ENCODE measurements around the gene EXPH5. TPM values are rescaled to one million over a fixed set of nuclear protein-coding genes. Genes with fewer than 3 reads are reported as not detected.
"Not testable (repeated sequence)": the region's sequence is repeated elsewhere in the genome, so short reads cannot be mapped to it uniquely, and the experiment has no call there.

The EXPH5 gene
- total RNA-seq, 1 donor from 2014 or later = 7.6 TPM

DNA sequence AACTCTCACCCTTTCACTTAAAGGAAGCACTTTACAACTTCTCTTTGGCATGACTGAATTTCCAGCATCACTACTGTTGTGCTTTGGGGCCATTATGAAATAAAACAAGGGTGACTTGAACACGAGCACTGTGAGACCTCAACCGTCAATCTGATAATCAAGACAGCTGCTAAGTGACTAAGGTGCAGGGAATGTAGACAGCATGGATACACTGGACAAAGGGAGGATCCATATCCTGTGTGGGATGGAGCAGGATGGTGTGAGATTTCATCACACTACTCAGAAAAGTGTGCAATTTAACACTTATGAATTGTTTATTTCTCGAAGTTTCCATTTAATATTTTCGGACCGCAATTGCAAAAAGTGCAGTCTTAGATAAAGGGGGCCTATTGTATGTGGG is 16.1 kb upstream of the EXPH5 start:
- TF ChIP-seq, protein P1, sequence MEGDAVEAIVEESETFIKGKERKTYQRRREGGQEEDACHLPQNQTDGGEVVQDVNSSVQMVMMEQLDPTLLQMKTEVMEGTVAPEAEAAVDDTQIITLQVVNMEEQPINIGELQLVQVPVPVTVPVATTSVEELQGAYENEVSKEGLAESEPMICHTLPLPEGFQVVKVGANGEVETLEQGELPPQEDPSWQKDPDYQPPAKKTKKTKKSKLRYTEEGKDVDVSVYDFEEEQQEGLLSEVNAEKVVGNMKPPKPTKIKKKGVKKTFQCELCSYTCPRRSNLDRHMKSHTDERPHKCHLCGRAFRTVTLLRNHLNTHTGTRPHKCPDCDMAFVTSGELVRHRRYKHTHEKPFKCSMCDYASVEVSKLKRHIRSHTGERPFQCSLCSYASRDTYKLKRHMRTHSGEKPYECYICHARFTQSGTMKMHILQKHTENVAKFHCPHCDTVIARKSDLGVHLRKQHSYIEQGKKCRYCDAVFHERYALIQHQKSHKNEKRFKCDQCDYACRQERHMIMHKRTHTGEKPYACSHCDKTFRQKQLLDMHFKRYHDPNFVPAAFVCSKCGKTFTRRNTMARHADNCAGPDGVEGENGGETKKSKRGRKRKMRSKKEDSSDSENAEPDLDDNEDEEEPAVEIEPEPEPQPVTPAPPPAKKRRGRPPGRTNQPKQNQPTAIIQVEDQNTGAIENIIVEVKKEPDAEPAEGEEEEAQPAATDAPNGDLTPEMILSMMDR (IDR thresholded peaks at IDR 0.05; ENCODE audit: insufficient read depth, low read length, severe bottlenecking) = no peak
- Histone ChIP-seq H3K4me3 (ENCODE audit: low read depth, low read length) (no peak overlapping the region), H3K27me3 (ENCODE audit: control insufficient read depth, insufficient read depth, low read length) (no peaks in the 10 kb centered on the region), H3K36me3 (ENCODE audit: control insufficient read depth, insufficient read depth, low read length) (no peaks in the 10 kb centered on the region)
- DNase-seq (ENCODE audit: low read depth) (peak; percentile 72), FAIRE-seq (no peak)

DNA sequence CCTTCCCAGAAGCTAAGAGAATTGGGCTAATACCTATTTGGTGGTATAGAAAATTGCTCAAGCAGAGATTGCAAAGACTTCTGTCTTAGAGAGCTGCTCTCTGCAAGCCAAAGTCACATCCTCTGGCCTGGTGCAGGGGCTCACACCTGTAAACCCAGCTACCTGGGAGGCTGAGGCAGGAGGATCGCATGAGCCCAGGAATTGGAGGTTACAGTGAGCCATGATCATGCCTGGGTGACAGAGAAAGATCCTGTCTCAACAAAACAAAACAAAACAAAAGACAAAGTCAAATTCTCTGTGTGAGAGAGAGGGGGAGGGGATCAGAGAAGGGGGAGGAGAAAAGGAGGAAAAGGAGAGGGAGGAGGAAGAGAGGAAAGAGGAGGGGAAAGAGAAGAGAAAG is 15.0 kb upstream of the EXPH5 start:
- no peaks in the 10 kb centered on the region for H3K27me3 ChIP-seq (ENCODE audit: control insufficient read depth, insufficient read depth, low read length)
- DNase-seq (ENCODE audit: low read depth) (no peak), FAIRE-seq (no peak)
- H3K4me3 ChIP-seq (ENCODE audit: low read depth, low read length) = no peak overlapping the region
- H3K36me3 ChIP-seq (ENCODE audit: control insufficient read depth, insufficient read depth, low read length) = no peaks in the 10 kb centered on the region
- TF ChIP-seq, protein P1 (IDR thresholded peaks at IDR 0.05; ENCODE audit: insufficient read depth, low read length, severe bottlenecking) = no peak

DNA sequence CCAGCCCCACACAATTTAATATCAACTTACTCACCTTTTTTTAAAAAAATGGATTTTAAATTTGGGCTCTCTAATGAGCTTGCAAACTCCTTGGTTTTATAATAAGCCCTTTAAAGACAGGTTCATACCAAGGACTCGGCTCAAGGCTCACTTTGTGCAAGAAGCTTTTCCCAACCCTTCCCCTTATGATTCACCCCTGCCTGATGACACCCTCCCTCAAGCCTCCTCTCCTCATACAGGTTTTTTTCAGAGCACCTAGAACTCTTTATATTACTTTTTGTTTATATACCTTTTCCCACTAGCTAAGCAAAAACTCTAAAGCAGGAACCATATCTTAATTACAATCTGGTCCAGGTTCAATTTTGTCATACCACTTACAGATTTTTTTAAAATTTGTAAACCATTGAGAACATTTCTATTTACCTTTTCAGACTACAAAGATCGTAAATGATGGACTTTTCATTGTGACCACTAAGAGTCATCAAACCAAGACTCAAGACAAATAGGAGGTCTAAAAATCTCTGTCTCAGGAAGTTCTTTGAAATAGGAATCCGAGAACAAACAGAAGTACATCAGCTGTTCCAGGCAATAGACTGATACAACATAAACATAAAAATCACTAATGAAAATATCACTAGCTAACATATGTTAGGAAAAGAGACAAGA is 13.1 kb upstream of the EXPH5 start:
- no peaks in the 10 kb centered on the region for H3K27me3 ChIP-seq (ENCODE audit: control insufficient read depth, insufficient read depth, low read length)
- peak; percentile 85 for DNase-seq (ENCODE audit: low read depth)
- FAIRE-seq = no peak
- no peaks in the 10 kb centered on the region for H3K36me3 ChIP-seq (ENCODE audit: control insufficient read depth, insufficient read depth, low read length)
- TF ChIP-seq, protein P1 (IDR thresholded peaks at IDR 0.05; ENCODE audit: insufficient read depth, low read length, severe bottlenecking) = no peak
- H3K4me3 ChIP-seq (ENCODE audit: low read depth, low read length) = no peak overlapping the region

DNA sequence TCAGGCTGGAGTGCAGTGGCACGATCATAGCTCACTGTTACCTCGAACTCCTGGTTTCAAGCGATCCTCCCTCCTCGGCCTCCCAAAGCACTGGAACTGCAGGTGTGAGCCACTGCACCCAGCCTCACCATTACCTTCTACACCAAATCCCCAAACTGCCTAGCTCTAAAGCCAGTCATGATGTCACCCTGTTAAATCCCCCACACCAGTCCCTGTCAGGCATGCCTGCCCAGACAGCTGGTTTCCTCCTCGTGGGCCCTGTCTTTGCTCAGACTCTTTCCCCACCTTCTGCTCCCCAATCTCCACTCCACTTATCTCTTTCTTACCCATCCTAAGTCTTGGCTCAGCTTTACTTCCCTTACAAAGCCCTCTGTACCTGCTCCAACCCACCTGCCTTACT is 12.5 kb upstream of the EXPH5 start:
- Histone ChIP-seq H3K4me3 (ENCODE audit: low read depth, low read length) (no peak overlapping the region), H3K36me3 (ENCODE audit: control insufficient read depth, insufficient read depth, low read length) (no peaks in the 10 kb centered on the region), H3K27me3 (ENCODE audit: control insufficient read depth, insufficient read depth, low read length) (no peaks in the 10 kb centered on the region)
- DNase-seq (ENCODE audit: low read depth) (no peak), FAIRE-seq (peak; percentile 50)
- TF ChIP-seq, protein P1 (IDR thresholded peaks at IDR 0.05; ENCODE audit: insufficient read depth, low read length, severe bottlenecking) = no peak

DNA sequence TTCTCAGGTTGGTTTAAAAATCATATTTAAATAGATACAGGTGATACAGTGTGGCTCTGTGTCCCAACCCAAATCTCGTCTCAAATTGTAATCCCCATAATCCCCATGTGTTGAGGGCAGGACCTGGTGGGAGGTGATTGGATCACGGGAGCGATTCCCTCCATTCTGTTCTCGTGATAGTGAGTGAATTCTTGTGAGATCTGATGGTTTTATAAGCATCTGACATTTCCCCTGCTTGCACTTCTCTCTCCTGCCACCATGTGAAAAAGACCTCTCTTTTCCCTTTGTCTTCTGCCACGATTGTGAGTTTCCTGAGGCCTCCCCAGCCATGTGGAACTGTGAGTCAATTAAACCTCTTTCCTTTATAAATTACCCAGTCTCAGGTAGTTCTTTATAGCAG is 9.2 kb upstream of the EXPH5 start:
- not testable (repeated sequence) for H3K4me3 ChIP-seq (ENCODE audit: low read depth, low read length); H3K27me3 ChIP-seq (ENCODE audit: control insufficient read depth, insufficient read depth, low read length); FAIRE-seq; H3K36me3 ChIP-seq (ENCODE audit: control insufficient read depth, insufficient read depth, low read length); DNase-seq (ENCODE audit: low read depth)

DNA sequence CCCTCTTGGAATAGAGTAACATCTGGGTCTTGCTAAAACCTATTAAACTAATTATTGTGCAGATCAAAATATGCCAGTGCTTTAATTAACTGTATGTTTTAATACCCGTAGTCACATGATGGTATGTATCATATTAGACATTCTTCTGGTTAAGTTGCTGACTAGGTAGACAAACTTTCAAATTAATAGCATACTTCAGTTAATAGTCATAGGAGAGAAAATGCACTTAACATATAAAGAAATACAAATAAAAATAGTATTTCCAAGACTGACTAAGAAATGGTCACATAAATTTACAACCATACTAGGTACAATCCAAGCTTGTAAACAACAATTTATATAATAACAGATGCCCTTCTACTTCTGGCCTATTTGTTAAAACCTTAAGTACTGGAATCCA is 7.6 kb upstream of the EXPH5 start:
- TF ChIP-seq, protein P1 (IDR thresholded peaks at IDR 0.05; ENCODE audit: insufficient read depth, low read length, severe bottlenecking) = no peak
- no peaks in the 10 kb centered on the region for H3K36me3 ChIP-seq (ENCODE audit: control insufficient read depth, insufficient read depth, low read length)
- DNase-seq (ENCODE audit: low read depth) = peak; percentile 46
- FAIRE-seq = no peak
- no peak overlapping the region for H3K4me3 ChIP-seq (ENCODE audit: low read depth, low read length)
- H3K27me3 ChIP-seq (ENCODE audit: control insufficient read depth, insufficient read depth, low read length) = no peaks in the 10 kb centered on the region
